Osteoblast (primary cell): ENCODE data around the gene FFAR3. TPM values are rescaled to one million over a fixed set of nuclear protein-coding genes. Genes with fewer than 3 reads are reported as not detected.
"Not testable (repeated sequence)": the region's sequence is repeated elsewhere in the genome, so short reads cannot be mapped to it uniquely, and the experiment has no call there.

Experiments
- DNase-seq: peaks from one replicate; pipeline ENCODE4 v3.0.0; 2011; ENCODE audit warnings: low spot score, mixed read lengths; ENCODE audit not compliant: insufficient read length; ENCODE audit errors: missing footprints
- H2AFZ ChIP-seq: 2 replicates; pipeline ENCODE4 v1.6.0; 2011; ENCODE audit warnings: mild to moderate bottlenecking, low read length
- H3K27ac ChIP-seq: 2 replicates; pipeline ENCODE4 v1.5.1; 2011; ENCODE audit warnings: mild to moderate bottlenecking, low read depth, low read length, moderate library complexity
- H3K27me3 ChIP-seq: 2 replicates; pipeline ENCODE4 v1.6.0; 2012; ENCODE audit warnings: mild to moderate bottlenecking, control low read depth, inconsistent platforms, low read length, moderate library complexity; ENCODE audit not compliant: insufficient read depth
- H3K36me3 ChIP-seq: 2 replicates; pipeline ENCODE4 v1.5.1; 2011; ENCODE audit warnings: mild to moderate bottlenecking, low read length, control low read depth, moderate library complexity; ENCODE audit not compliant: insufficient read depth
- H3K4me1 ChIP-seq: 2 replicates; pipeline ENCODE4 v1.5.1; 2011; ENCODE audit warnings: mild to moderate bottlenecking, low read length, control low read depth, moderate library complexity; ENCODE audit not compliant: insufficient read depth
- H3K4me2 ChIP-seq: 2 replicates; pipeline ENCODE4 v1.6.0; 2011; ENCODE audit warnings: mild to moderate bottlenecking, low read length; ENCODE audit not compliant: insufficient read depth
- H3K4me3 ChIP-seq: fragments of 200-600 bp; sonication (generic); 3 replicates; pipeline ENCODE4 v1.5.1; 2012; ENCODE audit warnings: mild to moderate bottlenecking, low read length, inconsistent platforms; ENCODE audit not compliant: insufficient read depth
- H3K79me2 ChIP-seq: 2 replicates; pipeline ENCODE4 v1.6.0; 2012; ENCODE audit warnings: mild to moderate bottlenecking, low read length, control low read depth, inconsistent platforms; ENCODE audit not compliant: insufficient read depth
- H3K9me3 ChIP-seq: 2 replicates; pipeline ENCODE4 v1.5.1; 2011; ENCODE audit warnings: low read depth, low read length, control low read depth
- H4K20me1 ChIP-seq: 2 replicates; pipeline ENCODE4 v1.6.0; 2012; ENCODE audit warnings: mild to moderate bottlenecking, low read length, control low read depth; ENCODE audit not compliant: insufficient read depth
- total RNA-seq: library from RNA; depleted of rRNA; stranded (reverse); fragments of >200 nt; gene quantifications from 2 replicates; pipeline ENCODE4 v1.2.3, GENCODE V29; 2012
- TF ChIP-seq, protein P1 (sequence below): IDR thresholded peaks from 2 replicates; pipeline ENCODE4 v1.5.1; 2011; ENCODE audit warnings: mild to moderate bottlenecking, low read depth, low read length, moderate library complexity; ENCODE audit errors: extremely low read depth

The FFAR3 gene
- total RNA-seq, 1 donor = not detected

GRCh38 chr19:35378356-35378755 lies 20.1 kb downstream of the FFAR3 start:
- H3K4me3 ChIP-seq = no peak overlapping the region
- no peak overlapping the region for H2AFZ ChIP-seq
- H3K9me3 ChIP-seq = no peaks in the 10 kb centered on the region
- no peaks in the 10 kb centered on the region for H3K36me3 ChIP-seq
- no peaks in the 10 kb centered on the region for H4K20me1 ChIP-seq
- H3K27ac ChIP-seq = no peak overlapping the region
- no peaks in the 10 kb centered on the region for H3K27me3 ChIP-seq
- no peaks in the 10 kb centered on the region for H3K4me1 ChIP-seq
- DNase-seq = no peak
- no peak overlapping the region for H3K4me2 ChIP-seq
- TF ChIP-seq, protein P1, sequence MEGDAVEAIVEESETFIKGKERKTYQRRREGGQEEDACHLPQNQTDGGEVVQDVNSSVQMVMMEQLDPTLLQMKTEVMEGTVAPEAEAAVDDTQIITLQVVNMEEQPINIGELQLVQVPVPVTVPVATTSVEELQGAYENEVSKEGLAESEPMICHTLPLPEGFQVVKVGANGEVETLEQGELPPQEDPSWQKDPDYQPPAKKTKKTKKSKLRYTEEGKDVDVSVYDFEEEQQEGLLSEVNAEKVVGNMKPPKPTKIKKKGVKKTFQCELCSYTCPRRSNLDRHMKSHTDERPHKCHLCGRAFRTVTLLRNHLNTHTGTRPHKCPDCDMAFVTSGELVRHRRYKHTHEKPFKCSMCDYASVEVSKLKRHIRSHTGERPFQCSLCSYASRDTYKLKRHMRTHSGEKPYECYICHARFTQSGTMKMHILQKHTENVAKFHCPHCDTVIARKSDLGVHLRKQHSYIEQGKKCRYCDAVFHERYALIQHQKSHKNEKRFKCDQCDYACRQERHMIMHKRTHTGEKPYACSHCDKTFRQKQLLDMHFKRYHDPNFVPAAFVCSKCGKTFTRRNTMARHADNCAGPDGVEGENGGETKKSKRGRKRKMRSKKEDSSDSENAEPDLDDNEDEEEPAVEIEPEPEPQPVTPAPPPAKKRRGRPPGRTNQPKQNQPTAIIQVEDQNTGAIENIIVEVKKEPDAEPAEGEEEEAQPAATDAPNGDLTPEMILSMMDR = no peak
- no peaks in the 10 kb centered on the region for H3K79me2 ChIP-seq

DNA sequence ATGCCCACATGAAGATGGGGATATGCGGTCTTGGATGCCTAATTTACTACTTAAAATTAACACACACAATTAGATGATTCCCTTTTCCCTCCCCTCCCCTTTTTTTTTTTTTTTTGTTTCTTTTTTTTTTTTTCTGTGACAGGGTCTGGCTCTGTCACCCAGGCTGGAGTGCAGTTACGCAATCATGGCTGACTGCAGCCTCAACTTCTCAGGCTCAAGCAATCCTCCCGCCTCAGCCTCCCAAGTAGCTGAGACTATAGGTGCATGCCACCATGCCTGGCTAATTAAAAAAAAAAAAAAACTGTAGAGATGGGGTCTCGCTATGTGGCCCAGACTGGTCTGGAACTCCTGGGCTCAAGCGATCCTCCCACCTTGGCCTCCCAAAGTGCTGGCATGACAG lies 21.3 kb downstream of the FFAR3 start:
- H3K27me3 ChIP-seq, H3K4me2 ChIP-seq, H4K20me1 ChIP-seq, H3K4me3 ChIP-seq, H3K79me2 ChIP-seq, H3K9me3 ChIP-seq, H3K36me3 ChIP-seq, H2AFZ ChIP-seq, H3K4me1 ChIP-seq, DNase-seq, H3K27ac ChIP-seq: not testable (repeated sequence)

DNA sequence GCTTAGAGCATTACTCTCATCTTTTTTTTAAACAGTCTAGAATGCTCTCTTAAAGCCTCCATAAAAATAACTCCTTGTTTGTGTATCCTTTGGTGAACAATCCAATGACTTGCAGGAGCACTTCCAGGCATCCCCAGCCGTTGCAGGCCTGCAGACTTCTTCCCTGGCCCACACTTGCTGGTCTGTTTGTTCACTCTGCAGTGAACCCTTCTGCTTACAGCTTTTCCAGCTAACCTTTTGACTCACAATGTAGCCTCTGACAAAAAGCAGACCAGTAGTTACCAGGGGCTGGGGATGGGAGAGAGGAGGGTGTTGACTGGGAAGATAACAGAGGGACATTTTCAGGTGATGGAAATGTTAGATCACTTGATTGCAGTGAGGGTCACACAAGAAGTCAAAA lies 21.7 kb downstream of the FFAR3 start:
- H3K4me1 ChIP-seq = no peaks in the 10 kb centered on the region
- no peaks in the 10 kb centered on the region for H3K27me3 ChIP-seq
- no peaks in the 10 kb centered on the region for H4K20me1 ChIP-seq
- H3K36me3 ChIP-seq = no peaks in the 10 kb centered on the region
- no peak overlapping the region for H3K4me3 ChIP-seq
- no peaks in the 10 kb centered on the region for H3K79me2 ChIP-seq
- H3K9me3 ChIP-seq = no peaks in the 10 kb centered on the region
- no peak overlapping the region for H3K4me2 ChIP-seq
- no peak for DNase-seq
- H2AFZ ChIP-seq = no peak overlapping the region
- TF ChIP-seq, protein P1 = no peak
- no peak overlapping the region for H3K27ac ChIP-seq

GRCh38 chr19:35380450-35381124 lies 22.3 kb downstream of the FFAR3 start:
- H3K79me2 ChIP-seq = no peaks in the 10 kb centered on the region
- no peaks in the 10 kb centered on the region for H3K27me3 ChIP-seq
- no peaks in the 10 kb centered on the region for H4K20me1 ChIP-seq
- H3K4me2 ChIP-seq = no peak overlapping the region
- no peaks in the 10 kb centered on the region for H3K36me3 ChIP-seq
- no peak overlapping the region for H3K27ac ChIP-seq
- TF ChIP-seq, protein P1 = no peak
- no peak overlapping the region for H2AFZ ChIP-seq
- no peak overlapping the region for H3K4me3 ChIP-seq
- no peaks in the 10 kb centered on the region for H3K4me1 ChIP-seq
- peaks cover 2% of the 10 kb centered on the region for H3K9me3 ChIP-seq
- DNase-seq = no peak
